Activated naive CD4-positive, alpha-beta T cell treated with anti-CD3 and anti-CD28 coated beads, Interleukin-2, amount 50 U/mL, for 24 hours (primary cell): ENCODE measurements around the gene ABCG1.

Experiments
- H3K27ac Mint-ChIP-seq: one replicate; pipeline ENCODE4 v1.8.0; 2021; ENCODE audit warnings: mild to moderate bottlenecking, mixed read lengths
- H3K27me3 Mint-ChIP-seq: one replicate; pipeline ENCODE4 v1.8.0; 2021; ENCODE audit warnings: mixed read lengths
- H3K36me3 Mint-ChIP-seq: one replicate; pipeline ENCODE4 v1.8.0; 2021; ENCODE audit warnings: mixed read lengths
- H3K4me1 Mint-ChIP-seq: one replicate; pipeline ENCODE4 v1.8.0; 2021; ENCODE audit warnings: mixed read lengths
- H3K4me3 Mint-ChIP-seq: one replicate; pipeline ENCODE4 v1.8.0; 2021; ENCODE audit warnings: mild to moderate bottlenecking, mixed read lengths
- H3K9me3 Mint-ChIP-seq: one replicate; pipeline ENCODE4 v1.8.0; 2021; ENCODE audit warnings: mixed read lengths

ABCG1 gene

GRCh38 chr21:42232176-42232825 is 13.4 kb downstream of the ABCG1 start:
- Mint-ChIP-seq H3K4me3 (peak overlapping the region; percentile 27), H3K36me3 (no peaks in the 10 kb centered on the region), H3K27me3 (no peaks in the 10 kb centered on the region), H3K4me1 (peaks cover 95% of the 10 kb centered on the region), H3K9me3 (no peaks in the 10 kb centered on the region), H3K27ac (peak overlapping the region; percentile 7)

GRCh38 chr21:42233067-42233961 is 14.4 kb downstream of the ABCG1 start:
- no peaks in the 10 kb centered on the region for H3K36me3 Mint-ChIP-seq
- peak overlapping the region; percentile 77 for H3K27ac Mint-ChIP-seq
- no peaks in the 10 kb centered on the region for H3K27me3 Mint-ChIP-seq
- no peaks in the 10 kb centered on the region for H3K9me3 Mint-ChIP-seq
- peaks cover 95% of the 10 kb centered on the region for H3K4me1 Mint-ChIP-seq
- H3K4me3 Mint-ChIP-seq: peak overlapping the region; percentile 76

- H3K9me3 Mint-ChIP-seq: no peaks in the 10 kb centered on the region
- peaks cover 95% of the 10 kb centered on the region for H3K4me1 Mint-ChIP-seq
- H3K27me3 Mint-ChIP-seq: no peaks in the 10 kb centered on the region
- H3K27ac Mint-ChIP-seq: peak overlapping the region; percentile 77
- H3K4me3 Mint-ChIP-seq: peak overlapping the region; percentile 76
- no peaks in the 10 kb centered on the region for H3K36me3 Mint-ChIP-seq
Measured at GRCh38 chr21:42234041-42234440, 15.1 kb downstream of the ABCG1 start.

GRCh38 chr21:42234464-42235241 is 15.7 kb downstream of the ABCG1 start:
- Mint-ChIP-seq H3K27me3 (no peaks in the 10 kb centered on the region), H3K27ac (peak overlapping the region; percentile 46)

GRCh38 chr21:42235593-42235992 is 16.7 kb downstream of the ABCG1 start:
- H3K27me3 Mint-ChIP-seq: no peaks in the 10 kb centered on the region
- H3K27ac Mint-ChIP-seq: peak overlapping the region; percentile 65
- H3K9me3 Mint-ChIP-seq: no peaks in the 10 kb centered on the region
- H3K4me1 Mint-ChIP-seq: peaks cover 82% of the 10 kb centered on the region
- no peaks in the 10 kb centered on the region for H3K36me3 Mint-ChIP-seq
- H3K4me3 Mint-ChIP-seq: peak overlapping the region; percentile 79

More at GRCh38 chr21:42234464-42235241, 15.7 kb downstream of the ABCG1 start:
- Mint-ChIP-seq H3K9me3 (no peaks in the 10 kb centered on the region), H3K4me3 (peak overlapping the region; percentile 79), H3K36me3 (no peaks in the 10 kb centered on the region), H3K4me1 (peaks cover 91% of the 10 kb centered on the region)

- no peaks in the 10 kb centered on the region for H3K9me3 Mint-ChIP-seq
- peaks cover 79% of the 10 kb centered on the region for H3K4me1 Mint-ChIP-seq
- H3K27me3 Mint-ChIP-seq: no peaks in the 10 kb centered on the region
- no peak overlapping the region for H3K27ac Mint-ChIP-seq
- H3K36me3 Mint-ChIP-seq: no peaks in the 10 kb centered on the region
- peak overlapping the region; percentile 79 for H3K4me3 Mint-ChIP-seq
Measured at GRCh38 chr21:42236014-42236413, 17.1 kb downstream of the ABCG1 start.

GRCh38 chr21:42236693-42237092 is 17.8 kb downstream of the ABCG1 start:
- Mint-ChIP-seq H3K4me1 (peaks cover 72% of the 10 kb centered on the region), H3K36me3 (no peaks in the 10 kb centered on the region), H3K4me3 (peak overlapping the region; percentile 79), H3K27me3 (no peaks in the 10 kb centered on the region), H3K9me3 (no peaks in the 10 kb centered on the region), H3K27ac (peak overlapping the region; percentile 62)

GRCh38 chr21:42237161-42237560 is 18.2 kb downstream of the ABCG1 start:
- Mint-ChIP-seq H3K36me3 (no peaks in the 10 kb centered on the region), H3K4me1 (peaks cover 71% of the 10 kb centered on the region), H3K27me3 (no peaks in the 10 kb centered on the region), H3K9me3 (no peaks in the 10 kb centered on the region), H3K27ac (no peak overlapping the region), H3K4me3 (peak overlapping the region; percentile 79)

GRCh38 chr21:42237577-42237976 is 18.6 kb downstream of the ABCG1 start:
- Mint-ChIP-seq H3K4me1 (peaks cover 71% of the 10 kb centered on the region), H3K27me3 (no peaks in the 10 kb centered on the region), H3K4me3 (peak overlapping the region; percentile 79), H3K9me3 (no peaks in the 10 kb centered on the region), H3K36me3 (no peaks in the 10 kb centered on the region), H3K27ac (no peak overlapping the region)

GRCh38 chr21:42238185-42238934 is 19.4 kb downstream of the ABCG1 start:
- H3K27ac Mint-ChIP-seq: peak overlapping the region; percentile 78
- H3K4me3 Mint-ChIP-seq: peak overlapping the region; percentile 68
- H3K4me1 Mint-ChIP-seq: peaks cover 66% of the 10 kb centered on the region
- no peaks in the 10 kb centered on the region for H3K27me3 Mint-ChIP-seq
- no peaks in the 10 kb centered on the region for H3K9me3 Mint-ChIP-seq
- no peaks in the 10 kb centered on the region for H3K36me3 Mint-ChIP-seq

- Mint-ChIP-seq H3K4me3 (no peak overlapping the region), H3K4me1 (peaks cover 54% of the 10 kb centered on the region), H3K9me3 (no peaks in the 10 kb centered on the region), H3K27me3 (no peaks in the 10 kb centered on the region), H3K36me3 (no peaks in the 10 kb centered on the region), H3K27ac (no peak overlapping the region)
Measured at GRCh38 chr21:42239556-42239955, 20.6 kb downstream of the ABCG1 start.

GRCh38 chr21:42239973-42240372 is 21.0 kb downstream of the ABCG1 start:
- no peaks in the 10 kb centered on the region for H3K9me3 Mint-ChIP-seq
- no peak overlapping the region for H3K27ac Mint-ChIP-seq
- no peaks in the 10 kb centered on the region for H3K36me3 Mint-ChIP-seq
- no peaks in the 10 kb centered on the region for H3K27me3 Mint-ChIP-seq
- H3K4me1 Mint-ChIP-seq: peaks cover 54% of the 10 kb centered on the region
- no peak overlapping the region for H3K4me3 Mint-ChIP-seq

- Mint-ChIP-seq H3K4me3 (no peak overlapping the region), H3K36me3 (peaks cover 2% of the 10 kb centered on the region), H3K27me3 (no peaks in the 10 kb centered on the region), H3K27ac (no peak overlapping the region), H3K4me1 (peaks cover 40% of the 10 kb centered on the region), H3K9me3 (no peaks in the 10 kb centered on the region)
Measured at GRCh38 chr21:42242611-42243010, 23.7 kb downstream of the ABCG1 start.

GRCh38 chr21:42243026-42243425 is 24.1 kb downstream of the ABCG1 start:
- no peak overlapping the region for H3K27ac Mint-ChIP-seq
- no peaks in the 10 kb centered on the region for H3K9me3 Mint-ChIP-seq
- no peak overlapping the region for H3K4me3 Mint-ChIP-seq
- no peaks in the 10 kb centered on the region for H3K27me3 Mint-ChIP-seq
- H3K36me3 Mint-ChIP-seq: peaks cover 6% of the 10 kb centered on the region
- H3K4me1 Mint-ChIP-seq: peaks cover 40% of the 10 kb centered on the region
